GM12892 (cell line): ENCODE results near the gene KHDC1.

Experiments
- POLR2A ChIP-seq: IDR thresholded peaks from 2 replicates; pipeline ENCODE4 v1.6.1; 2011; ENCODE audit warnings: low read depth, low read length, control low read depth
- POLR2AphosphoS5 ChIP-seq: IDR thresholded peaks from 2 replicates; pipeline ENCODE4 v1.6.1; 2011; ENCODE audit warnings: low read depth, low read length, control low read depth
- TAF1 ChIP-seq: IDR thresholded peaks from 2 replicates; pipeline ENCODE4 v1.6.1; 2011; ENCODE audit warnings: low read depth, mild to moderate bottlenecking, control low read depth, low read length, borderline replicate concordance

DNA sequence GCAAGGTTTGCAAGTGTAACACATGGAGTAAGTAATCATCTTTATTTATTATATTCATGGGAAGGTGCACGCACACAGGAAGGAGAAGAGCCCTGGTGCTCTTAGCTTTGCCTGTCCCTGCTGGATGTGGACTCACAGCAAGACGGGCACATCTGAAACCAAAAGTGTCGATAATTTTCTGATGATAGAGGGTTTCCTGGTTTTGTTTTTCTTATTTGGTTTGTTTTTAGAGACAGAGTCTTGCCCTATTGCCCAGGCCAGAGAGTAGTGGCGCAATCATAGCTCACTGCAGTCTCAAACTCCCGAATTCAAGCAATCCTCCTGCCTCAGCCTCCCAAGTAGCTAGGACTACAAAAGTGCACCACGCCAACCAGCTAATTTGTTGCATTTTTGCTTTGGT, 29.9 kb downstream of the KHDC1 start:
- TF ChIP-seq POLR2A: no peak
- TF ChIP-seq TAF1: no peak
- no peak for TF ChIP-seq POLR2AphosphoS5
